ENCODE results near the gene POU6F2.

The POU6F2 gene

GRCh38 chr7:39269034-39269433 lies 291.3 kb downstream of the POU6F2 start:
- DNase-seq: no peak

DNA sequence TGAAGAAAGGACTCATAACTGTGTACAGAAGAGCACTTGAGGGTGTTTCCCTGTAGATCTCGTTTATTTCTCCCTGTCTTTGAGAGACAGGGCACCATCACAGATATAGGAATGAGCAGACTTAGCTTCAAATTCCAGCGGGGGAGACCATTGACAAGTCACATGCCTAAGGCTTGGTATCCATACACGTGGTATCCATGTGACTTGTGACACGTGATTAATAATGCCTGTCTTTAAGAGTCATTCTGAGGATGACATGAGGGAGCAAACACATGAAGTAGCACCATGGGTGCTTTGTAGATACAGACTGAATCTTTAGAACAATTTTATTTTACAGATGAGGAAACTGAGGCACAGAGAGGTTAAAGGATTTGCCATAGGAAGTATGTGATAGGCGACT lies 292.3 kb downstream of the POU6F2 start:
- DNase-seq: no peak

DNA sequence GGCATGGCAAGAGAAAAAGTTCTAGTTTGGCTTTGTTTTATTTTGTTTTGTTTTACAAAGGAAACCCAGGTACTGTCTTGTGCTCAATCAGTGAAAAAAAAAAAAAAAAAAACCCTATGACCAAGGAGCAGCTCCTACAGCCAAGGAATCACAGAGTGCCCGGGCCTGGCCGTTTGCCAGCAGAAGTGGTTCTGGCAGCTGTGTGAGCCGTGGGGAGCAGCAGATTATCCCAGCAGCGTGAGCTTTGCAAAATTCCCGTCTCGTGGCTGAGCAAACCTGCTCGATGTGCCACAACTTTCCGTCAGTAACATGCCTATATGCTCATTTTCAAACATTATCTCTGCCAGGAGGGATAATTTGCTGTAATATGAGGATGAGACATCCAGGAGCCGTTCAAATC lies 293.7 kb downstream of the POU6F2 start:
- DNase-seq: no peak

DNA sequence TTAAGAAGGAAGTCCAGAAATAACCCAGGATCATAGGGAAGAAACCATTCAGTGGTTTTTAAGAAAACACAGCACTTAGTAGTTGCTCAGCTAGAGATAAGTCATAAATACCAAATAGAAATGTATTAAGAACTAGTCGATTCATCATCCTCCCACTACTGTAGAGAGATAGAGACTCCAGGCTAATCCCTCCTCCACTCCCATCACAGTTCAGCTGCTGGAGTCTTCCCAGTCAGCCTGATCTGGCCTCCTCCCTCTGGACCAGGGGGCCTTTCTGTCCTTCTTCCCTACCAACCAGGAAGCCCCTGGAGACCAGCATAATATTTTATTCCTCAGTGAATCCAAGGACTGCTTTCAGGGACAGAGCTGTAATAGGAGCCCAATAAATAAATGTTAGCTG lies 294.4 kb downstream of the POU6F2 start:
- DNase-seq: no peak

DNA sequence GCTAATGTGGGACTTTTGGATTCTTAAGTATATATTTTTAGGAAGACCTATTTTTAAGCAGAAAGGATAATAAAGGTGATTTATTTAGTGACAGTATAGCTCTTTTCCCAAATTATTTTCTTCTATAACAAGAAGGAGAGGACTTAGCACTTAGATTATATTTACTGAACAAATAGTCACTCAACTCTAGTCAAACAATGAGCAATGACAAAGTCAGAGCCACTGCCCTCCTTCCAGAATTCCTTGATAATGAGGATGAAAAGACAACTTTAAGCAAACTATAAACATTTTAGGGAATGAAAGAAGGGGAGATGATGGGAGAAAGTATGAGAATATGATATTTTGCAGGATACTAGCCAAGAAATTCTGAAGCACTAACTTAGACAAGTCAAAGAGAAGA lies 295.0 kb downstream of the POU6F2 start:
- DNase-seq: no peak

DNA sequence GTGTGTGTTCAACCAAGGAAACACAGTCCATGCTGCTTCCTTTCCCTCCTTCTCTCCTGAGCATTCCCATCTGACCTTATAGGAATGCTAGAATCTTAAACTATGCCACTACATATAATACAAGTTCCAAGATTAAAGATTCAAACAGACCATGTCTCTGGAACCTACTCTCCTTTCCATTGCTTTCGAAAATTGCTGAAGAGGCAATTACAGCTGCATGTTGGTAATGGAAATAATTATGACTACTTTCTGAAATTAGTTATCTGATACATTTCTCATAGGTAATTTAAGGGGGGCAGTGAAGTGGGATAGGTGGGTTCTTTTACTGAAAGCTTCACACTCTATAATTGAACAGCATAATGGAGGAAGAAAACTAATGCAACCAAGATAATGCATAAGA lies 302.6 kb downstream of the POU6F2 start:
- DNase-seq: no peak

DNA sequence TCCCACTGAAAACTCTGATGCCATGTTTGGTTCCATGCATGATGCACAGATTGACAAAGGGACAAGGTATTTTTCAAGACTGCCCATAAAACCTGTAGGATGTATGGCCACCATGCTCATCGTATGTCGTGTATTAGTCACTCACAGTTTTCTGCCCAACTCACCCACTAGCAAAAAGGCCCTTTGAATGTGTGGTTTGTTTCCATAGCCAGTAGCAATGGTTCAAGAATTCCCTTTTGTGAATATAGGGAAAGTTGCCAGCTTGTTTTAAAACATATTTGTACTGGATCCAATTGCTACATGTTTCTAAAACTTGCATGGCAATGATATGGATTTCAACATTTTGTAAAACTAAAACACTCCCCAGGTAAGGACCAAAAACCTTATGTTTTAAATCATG lies 307.5 kb downstream of the POU6F2 start:
- no peak for DNase-seq

GRCh38 chr7:39288303-39288702 lies 310.6 kb downstream of the POU6F2 start:
- no peak for DNase-seq

DNA sequence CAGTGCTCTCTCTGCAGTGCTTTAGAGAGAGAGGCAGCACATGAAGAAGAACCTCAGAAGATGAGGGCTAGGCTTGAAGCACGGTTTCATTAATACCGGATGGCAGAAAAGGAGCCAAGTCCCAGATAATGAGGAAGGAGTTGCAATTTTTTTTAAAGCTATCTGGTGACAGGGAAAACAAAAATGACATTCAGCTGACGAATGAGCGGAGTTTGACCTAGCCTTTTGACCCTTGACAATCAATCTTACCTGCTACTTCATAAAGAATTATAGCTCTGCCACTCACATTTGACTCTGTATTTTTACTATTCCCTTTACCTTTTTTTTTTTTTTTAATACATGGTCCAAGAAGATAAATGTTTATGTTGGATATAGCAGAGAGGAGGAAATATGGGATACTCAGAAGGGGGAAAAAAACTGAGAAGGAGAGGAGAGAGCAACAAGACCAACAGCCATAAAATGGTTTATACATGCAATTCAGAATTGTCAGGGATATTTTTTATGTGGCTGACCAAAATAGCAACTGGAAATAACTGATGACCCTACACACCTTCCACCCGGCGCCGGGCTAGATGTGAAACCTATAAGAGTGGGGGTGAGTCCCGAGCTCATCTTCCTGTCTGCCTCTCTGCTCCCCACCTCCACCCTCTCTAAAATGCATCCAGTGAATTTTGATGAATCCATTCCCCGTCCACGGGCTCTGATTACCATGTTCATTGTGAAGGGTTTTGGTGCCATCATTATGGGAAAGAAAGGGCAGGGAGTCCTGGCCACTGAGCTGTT lies 314.1 kb downstream of the POU6F2 start:
- DNase-seq: no peak

DNA sequence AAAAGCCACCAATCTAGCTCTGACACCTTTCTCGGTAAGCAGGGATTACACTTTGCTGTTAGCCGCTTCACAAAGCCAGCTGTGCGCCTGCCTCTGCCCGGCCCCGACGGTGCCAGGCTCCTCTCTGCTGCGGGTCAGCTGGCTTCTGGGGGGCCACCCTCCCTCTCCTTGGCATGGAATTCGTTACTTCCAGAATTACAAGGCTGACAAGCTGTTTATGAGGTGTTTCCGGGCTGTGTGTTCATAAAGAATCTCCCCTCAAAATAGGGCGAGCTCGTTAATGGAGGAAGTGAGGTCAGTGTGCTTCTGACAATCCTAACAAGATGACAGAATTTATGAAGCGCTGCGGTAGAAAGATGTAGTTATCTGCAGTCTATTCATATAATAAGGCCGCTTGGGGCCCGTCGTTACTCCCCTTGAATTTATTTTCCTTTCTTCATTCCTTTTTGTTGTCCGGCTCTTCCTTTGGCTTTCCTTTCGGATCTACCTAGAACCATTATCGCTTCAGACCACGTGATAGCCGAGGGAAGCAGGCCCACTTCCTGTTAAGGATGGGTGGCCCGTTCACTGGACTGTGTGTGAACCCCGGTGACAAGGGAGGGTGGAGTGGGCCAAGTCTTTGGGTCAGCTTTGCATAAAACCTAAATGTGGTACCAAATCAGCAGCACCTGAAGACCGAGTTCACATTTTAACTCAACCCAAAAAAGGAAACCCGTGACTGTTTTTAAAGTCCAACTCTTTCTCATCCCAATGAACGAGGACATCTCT lies 315.5 kb downstream of the POU6F2 start:
- no peak for DNase-seq

- no peak for DNase-seq
Measured at GRCh38 chr7:39294022-39294421, 316.3 kb downstream of the POU6F2 start.

- no peak for DNase-seq
Measured at GRCh38 chr7:39295796-39296195, 318.1 kb downstream of the POU6F2 start.

DNA sequence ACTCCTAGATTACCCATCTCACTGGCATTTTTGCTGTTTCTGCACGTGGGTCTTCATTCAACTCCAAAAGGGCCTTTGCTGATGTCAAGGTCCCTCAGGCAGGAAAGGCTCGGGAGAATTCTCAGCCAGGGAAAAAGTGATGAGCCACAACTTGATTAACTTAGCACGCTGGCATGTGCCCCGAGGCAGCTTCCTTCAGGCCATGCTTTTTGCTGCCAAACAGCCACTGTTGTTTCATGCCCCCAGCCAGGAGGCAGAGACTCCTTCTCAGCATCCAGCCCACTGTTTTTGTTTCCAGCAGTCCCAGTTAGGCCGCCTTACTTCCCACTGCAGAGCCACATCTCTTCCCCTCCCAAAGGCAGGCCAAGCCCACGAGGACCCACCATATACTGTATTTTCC lies 322.0 kb downstream of the POU6F2 start:
- no peak for DNase-seq

GRCh38 chr7:39300276-39300675 lies 322.6 kb downstream of the POU6F2 start:
- DNase-seq: no peak

DNA sequence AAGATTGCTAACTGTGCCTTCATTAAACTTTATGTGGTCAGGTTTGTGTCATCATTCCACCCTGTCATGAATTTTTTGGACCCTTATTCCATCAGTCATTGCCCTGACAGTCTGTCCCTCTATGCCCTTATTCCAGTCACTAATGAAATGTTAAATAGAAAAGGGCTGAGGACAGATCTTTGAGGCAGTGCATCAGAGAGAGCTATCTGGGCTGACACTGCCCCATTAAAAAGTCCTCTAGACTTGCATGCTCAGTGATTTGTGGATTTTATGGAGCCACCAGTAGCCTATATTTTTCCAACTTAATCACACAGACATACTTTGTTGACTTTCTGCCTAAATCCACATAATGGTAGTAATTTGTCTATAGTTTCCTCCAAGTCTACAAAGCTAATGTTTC lies 323.8 kb downstream of the POU6F2 start:
- no peak for DNase-seq

DNA sequence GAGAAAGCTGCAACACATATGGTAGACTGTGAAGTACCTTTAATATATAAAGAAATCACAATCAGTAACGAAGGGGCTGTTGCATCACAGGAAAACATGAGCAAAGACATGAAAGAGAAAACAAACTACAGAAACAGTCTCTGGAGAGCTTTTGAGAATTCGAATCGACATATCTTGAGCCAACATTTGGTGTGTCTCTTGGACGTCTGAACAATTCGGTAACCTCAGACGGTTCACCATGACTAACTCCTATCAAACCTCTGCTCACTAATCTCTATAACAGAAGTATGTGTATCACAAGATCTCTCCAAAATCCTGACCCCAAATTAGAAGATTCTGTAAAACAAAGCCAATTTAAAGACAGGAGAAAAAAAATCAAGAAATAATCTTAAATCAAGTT lies 326.5 kb downstream of the POU6F2 start:
- no peak for DNase-seq

GRCh38 chr7:39304668-39305405 lies 327.1 kb downstream of the POU6F2 start:
- DNase-seq: no peak

GRCh38 chr7:39306016-39306570 lies 328.4 kb downstream of the POU6F2 start:
- DNase-seq: no peak

DNA sequence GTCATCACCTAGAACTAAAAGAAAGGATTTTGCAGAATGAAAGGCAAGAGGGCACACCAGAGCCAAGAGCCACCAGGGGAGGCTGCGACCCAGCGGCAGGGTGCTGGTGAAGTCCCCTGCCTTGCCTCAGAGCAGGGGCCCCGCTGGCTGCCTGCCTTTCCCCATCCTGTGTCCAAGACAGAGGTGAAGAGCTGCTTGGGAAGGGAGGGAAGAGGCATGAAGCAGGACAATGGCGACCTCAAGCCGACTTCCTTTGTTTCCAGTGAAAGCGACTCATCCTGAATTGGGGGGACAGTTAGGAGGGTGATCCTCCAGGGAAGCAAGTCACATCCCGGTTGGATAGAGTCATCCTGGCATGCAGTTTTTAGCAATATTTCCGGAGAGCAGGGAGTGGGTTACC lies 333.0 kb downstream of the POU6F2 start:
- no peak for DNase-seq

- DNase-seq: no peak
Measured at GRCh38 chr7:39312254-39312989, 334.7 kb downstream of the POU6F2 start.

- DNase-seq: no peak
Measured at GRCh38 chr7:39313376-39313775, 335.7 kb downstream of the POU6F2 start.

DNA sequence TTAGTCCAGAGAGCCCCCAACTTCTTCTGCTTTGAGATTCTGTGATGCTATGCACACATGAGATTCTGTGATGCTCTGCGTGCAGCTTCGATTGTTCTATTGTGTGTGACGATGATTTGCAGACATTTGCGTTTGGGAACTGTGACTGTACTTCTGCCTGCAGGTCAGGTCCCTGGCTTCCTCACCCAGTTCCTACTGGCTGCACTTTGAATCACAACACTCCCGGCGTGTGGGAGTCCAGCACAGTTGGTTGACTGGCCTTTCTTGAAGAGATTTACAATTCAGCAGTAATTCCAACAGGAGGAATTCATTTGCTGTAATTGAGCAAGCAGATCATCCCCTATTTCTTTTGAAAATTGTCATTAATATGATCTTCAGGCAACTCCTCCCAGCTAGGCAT lies 336.3 kb downstream of the POU6F2 start:
- no peak for DNase-seq

DNA sequence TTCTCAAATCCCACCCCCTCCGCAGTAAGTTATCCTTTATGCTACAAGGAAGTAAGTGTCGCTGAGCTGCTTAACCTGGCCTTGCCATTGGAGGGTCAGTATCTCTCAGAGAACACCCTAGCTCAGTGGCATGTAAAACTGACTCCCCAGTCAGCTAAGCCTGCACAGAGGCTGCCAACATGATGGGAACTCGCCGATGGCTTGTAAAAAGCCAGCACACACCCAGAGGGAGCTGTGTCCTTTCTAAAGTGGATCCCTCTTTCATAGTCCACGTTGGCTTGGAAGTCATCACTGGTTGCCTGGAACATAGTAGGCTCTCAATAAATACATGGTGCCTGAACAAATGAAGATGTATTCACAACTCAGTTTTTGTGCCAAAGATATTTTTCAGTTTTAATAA lies 339.4 kb downstream of the POU6F2 start:
- no peak for DNase-seq
